Lung (tissue), 12 donors: ENCODE measurements around the gene CTSD. TPM values are rescaled to one million over a fixed set of nuclear protein-coding genes. Genes with fewer than 3 reads are reported as not detected.

Experiments
- ATAC-seq: fragments of 200-7000 bp; cut with Tn5 transposase; one replicate; pipeline ENCODE4 v1.9.1; 2020; ENCODE audit warnings: moderate number of reproducible peaks; ENCODE audit not compliant: insufficient read depth, low FRiP score
- DNase-seq, 3 donors: peaks; one replicate each; pipeline ENCODE4 v3.0.0-alpha.2; 2013 to 2017
- H3K27ac ChIP-seq, 2 donors: one replicate each; pipeline ENCODE4 v1.5.1; 2013; ENCODE audit warnings: mild to moderate bottlenecking in 2 of 2, moderate library complexity in 2 of 2, control low read depth in 1 of 2, inconsistent platforms in 1 of 2, low read depth in 1 of 2, low read length in 1 of 2
- H3K27me3 ChIP-seq, 3 donors: one replicate each; pipeline ENCODE4 v1.5.1; 2013; ENCODE audit warnings: low read length in 2 of 3; ENCODE audit not compliant: control insufficient read depth in 3 of 3, insufficient read depth in 3 of 3
- H3K36me3 ChIP-seq, 4 donors: one replicate each; pipeline ENCODE4 v1.5.1; 2013; ENCODE audit warnings: low read length in 4 of 4, mild to moderate bottlenecking in 1 of 4, moderate library complexity in 1 of 4; ENCODE audit not compliant: control insufficient read depth in 4 of 4, insufficient read depth in 4 of 4
- H3K4me1 ChIP-seq, 5 donors: one replicate each; pipeline ENCODE4 v1.5.1; 2013; ENCODE audit warnings: low read length in 5 of 5, mild to moderate bottlenecking in 2 of 5, moderate library complexity in 1 of 5; ENCODE audit not compliant: control insufficient read depth in 5 of 5, insufficient read depth in 5 of 5
- H3K4me3 ChIP-seq: one replicate; pipeline ENCODE4 v1.5.1; 2013; ENCODE audit warnings: mild to moderate bottlenecking, control low read depth, moderate library complexity
- H3K9ac ChIP-seq, 2 donors: one replicate each; pipeline ENCODE4 v1.5.1; 2013; ENCODE audit warnings: low read length in 2 of 2, control low read depth in 1 of 2; ENCODE audit not compliant: insufficient read depth in 1 of 2
- H3K9me3 ChIP-seq, 4 donors: one replicate each; pipeline ENCODE4 v1.5.1; 2013; ENCODE audit warnings: low read length in 3 of 4, mild to moderate bottlenecking in 1 of 4, moderate library complexity in 1 of 4; ENCODE audit not compliant: control insufficient read depth in 4 of 4, insufficient read depth in 3 of 4
- WGBS, 2 donors: extraction: QIAGEN DNeasy Blood & Tissue Kit; methylation state at CpG; one replicate each; pipeline ENCODE4 v1.1.7; 2013; 5-methylcytosine and 5-hydroxymethylcytosine counted together
- polyA plus RNA-seq, 2 donors: library from polyadenylated mRNA; stranded (reverse); fragments of 200-250 nt; gene quantifications; one replicate each; pipeline ENCODE4 v1.2.1, GENCODE V29; 2013
- total RNA-seq, 2 donors: library from RNA; depleted of rRNA in 1 of 2; stranded (reverse); fragments of >200 nt in 1 of 2; gene quantifications; one replicate each; pipeline ENCODE4 v1.2.1, GENCODE V29; 2014 to 2021
- TF ChIP-seq, protein P1 (sequence below): IDR thresholded peaks from 2 replicates; pipeline ENCODE4 v1.5.1; 2012; ENCODE audit warnings: mild to moderate bottlenecking; ENCODE audit errors: control extremely low read depth, extremely low read depth
- donor health status: control.
- donor health status: control.
- donor health status: Bipolar disorder and iron deficiency.
- donor health status: healthy.
- donor health status: DM: yes; HTN: yes; CAD: no.

CTSD gene
- total and polyA plus RNA-seq, 4 donors: 388 to 2,177 (median 1,949) TPM

DNA sequence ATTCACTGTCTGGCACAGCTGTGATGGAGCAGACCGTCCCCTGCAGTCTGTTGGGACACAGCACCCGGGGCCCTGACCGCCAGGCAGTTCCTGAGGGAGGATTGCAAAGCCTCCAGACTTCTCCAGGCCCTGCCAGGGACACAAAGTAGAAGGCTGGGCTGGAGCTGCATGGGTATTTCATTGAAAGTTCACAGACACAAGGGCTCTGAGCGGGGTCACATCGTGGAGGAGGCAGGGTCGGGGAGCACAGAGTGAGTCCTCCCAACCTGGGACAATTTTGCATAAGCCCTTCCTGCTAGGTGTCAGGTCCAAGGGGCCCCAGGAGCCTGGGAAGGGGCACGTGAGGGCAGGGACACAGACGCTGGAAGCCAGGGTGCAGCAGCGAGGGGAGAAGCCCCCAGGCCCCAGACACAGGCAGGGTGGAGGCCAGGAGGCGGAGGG lies 29.1 kb downstream of the CTSD start:
- H3K36me3 ChIP-seq: no peaks in the 10 kb centered on the region
- H3K9me3 ChIP-seq: peaks cover 0 to 23% (median 7%) of the 10 kb centered on the region in 4 donors
- peaks cover 0 to 30% (median 14%) of the 10 kb centered on the region in 3 donors for H3K27me3 ChIP-seq
- no peaks in the 10 kb centered on the region for H3K4me1 ChIP-seq
- H3K9ac ChIP-seq: no peak overlapping the region
- H3K4me3 ChIP-seq: no peak overlapping the region
- no peak for ATAC-seq
- DNase-seq: no peak
- 47 to 54% methylated on average over 10 of the region's 10 CpGs for WGBS, 2 donors
- no peak overlapping the region for H3K27ac ChIP-seq
- TF ChIP-seq, protein P1, sequence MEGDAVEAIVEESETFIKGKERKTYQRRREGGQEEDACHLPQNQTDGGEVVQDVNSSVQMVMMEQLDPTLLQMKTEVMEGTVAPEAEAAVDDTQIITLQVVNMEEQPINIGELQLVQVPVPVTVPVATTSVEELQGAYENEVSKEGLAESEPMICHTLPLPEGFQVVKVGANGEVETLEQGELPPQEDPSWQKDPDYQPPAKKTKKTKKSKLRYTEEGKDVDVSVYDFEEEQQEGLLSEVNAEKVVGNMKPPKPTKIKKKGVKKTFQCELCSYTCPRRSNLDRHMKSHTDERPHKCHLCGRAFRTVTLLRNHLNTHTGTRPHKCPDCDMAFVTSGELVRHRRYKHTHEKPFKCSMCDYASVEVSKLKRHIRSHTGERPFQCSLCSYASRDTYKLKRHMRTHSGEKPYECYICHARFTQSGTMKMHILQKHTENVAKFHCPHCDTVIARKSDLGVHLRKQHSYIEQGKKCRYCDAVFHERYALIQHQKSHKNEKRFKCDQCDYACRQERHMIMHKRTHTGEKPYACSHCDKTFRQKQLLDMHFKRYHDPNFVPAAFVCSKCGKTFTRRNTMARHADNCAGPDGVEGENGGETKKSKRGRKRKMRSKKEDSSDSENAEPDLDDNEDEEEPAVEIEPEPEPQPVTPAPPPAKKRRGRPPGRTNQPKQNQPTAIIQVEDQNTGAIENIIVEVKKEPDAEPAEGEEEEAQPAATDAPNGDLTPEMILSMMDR: no peak

DNA sequence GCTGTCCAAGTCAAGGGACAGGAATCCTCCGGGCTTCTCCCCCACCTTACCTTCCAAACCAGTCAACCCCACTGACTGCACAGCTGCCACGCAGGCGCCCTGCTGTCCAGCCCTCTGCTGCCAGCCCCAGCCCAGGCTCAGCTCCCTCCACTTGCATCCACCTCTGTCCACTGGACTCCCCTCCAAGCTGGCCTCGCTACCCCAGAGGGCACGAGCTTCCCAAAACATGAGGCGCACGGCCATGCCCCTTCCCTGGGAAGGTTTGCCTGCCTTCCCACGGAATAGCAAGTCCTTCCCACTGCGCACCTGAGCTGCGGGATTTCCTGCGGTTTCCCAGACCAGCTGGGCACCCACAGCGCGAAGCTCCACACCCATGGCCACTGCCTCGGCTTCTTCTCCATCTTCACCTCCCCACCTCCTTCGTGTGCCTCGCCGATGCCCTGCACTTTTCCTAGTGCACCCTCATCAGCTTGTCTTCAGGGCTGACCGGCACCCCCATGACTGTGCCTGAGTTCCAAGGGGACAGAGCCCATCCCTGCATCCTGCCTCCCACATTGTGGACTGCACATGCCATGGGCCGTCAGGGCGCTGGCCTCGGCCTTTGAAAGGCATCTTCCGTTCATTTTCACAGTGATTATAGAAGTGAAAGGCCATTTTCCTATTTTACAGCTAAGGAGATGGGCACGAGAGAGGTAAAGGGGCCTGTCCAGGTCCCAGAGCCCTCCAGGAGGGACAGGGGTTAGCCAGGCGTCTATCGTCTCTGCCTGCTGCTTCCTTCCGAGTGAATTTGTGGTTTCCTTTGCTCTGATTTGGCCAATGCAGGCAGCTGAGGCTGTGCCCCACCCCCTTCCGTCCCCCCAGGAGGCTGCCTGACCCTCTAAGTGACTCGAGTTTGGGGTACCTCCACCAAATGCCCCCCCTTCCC lies 29.7 kb downstream of the CTSD start:
- no peaks in the 10 kb centered on the region for H3K4me1 ChIP-seq
- H3K9me3 ChIP-seq: peaks cover 0 to 23% (median 7%) of the 10 kb centered on the region in 4 donors
- H3K27me3 ChIP-seq: peaks cover 0 to 28% (median 15%) of the 10 kb centered on the region in 3 donors
- no peak for DNase-seq
- ATAC-seq: no peak
- H3K9ac ChIP-seq: no peak overlapping the region
- H3K36me3 ChIP-seq: no peaks in the 10 kb centered on the region
- H3K27ac ChIP-seq: no peak overlapping the region
- H3K4me3 ChIP-seq: no peak overlapping the region
- TF ChIP-seq, protein P1: no peak
- 64 to 67% methylated on average over 28 of the region's 28 CpGs for WGBS, 2 donors

DNA sequence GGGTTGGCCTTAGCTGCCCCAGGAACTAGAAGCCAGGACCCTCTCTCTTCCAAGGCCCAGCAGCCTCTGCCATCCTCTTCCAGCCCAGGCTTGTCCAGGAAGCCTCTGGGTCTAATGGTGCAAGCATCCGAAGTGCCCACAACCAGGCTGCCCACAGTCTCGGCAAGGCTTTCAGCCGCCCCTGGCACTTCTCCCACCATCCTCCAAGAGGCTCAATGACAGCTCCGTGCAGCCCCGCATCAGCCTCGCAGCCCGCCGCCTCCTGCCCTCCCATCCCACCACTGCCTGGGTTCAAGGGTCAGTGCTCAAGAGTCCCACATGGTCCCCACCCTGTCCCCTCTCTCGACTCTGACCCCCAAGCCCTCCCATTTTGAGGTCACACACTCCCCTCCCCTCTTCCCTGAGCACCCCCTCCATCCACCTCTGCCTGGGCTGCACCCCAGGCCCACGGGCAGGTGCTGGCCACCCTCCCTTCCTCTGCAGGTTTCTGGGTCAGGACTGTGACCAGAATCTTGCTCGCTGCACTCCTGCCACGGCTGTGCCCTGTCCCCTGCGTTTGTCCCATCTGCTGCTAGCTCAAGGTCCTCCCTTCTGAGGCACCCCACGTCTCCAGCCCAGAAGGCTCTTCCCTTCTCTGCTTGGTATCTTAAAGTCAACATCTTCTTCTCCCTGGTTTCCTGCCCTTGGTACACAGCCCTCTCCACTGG lies 30.6 kb downstream of the CTSD start:
- Histone ChIP-seq H3K27ac (no peak overlapping the region), H3K9ac (no peak overlapping the region), H3K27me3 (peaks cover 0 to 29% (median 18%) of the 10 kb centered on the region in 3 donors), H3K36me3 (no peaks in the 10 kb centered on the region), H3K9me3 (peaks cover 0 to 20% (median 7%) of the 10 kb centered on the region in 4 donors), H3K4me1 (no peaks in the 10 kb centered on the region), H3K4me3 (no peak overlapping the region)
- no peak for ATAC-seq
- WGBS, 2 donors: 71 to 74% methylated on average over 14 of the region's 14 CpGs
- no peak for DNase-seq
- TF ChIP-seq, protein P1: no peak
